Panc1 (cell line): ENCODE measurements around the gene SERPIND1.
"Not testable (repeated sequence)": the region's sequence is repeated elsewhere in the genome, so short reads cannot be mapped to it uniquely, and the experiment has no call there.

ENCODE experiments used
- POLR2AphosphoS5 ChIP-seq: IDR thresholded peaks from 2 replicates; pipeline ENCODE4 v1.6.1; 2012; ENCODE audit warnings: mild to moderate bottlenecking, low read depth, low read length, moderate library complexity
- SIN3A ChIP-seq: IDR thresholded peaks from 2 replicates; pipeline ENCODE4 v1.6.1; 2012; ENCODE audit warnings: low read depth, mild to moderate bottlenecking, low read length, moderate library complexity, borderline replicate concordance; ENCODE audit not compliant: insufficient read depth
- TF ChIP-seq, protein P1 (sequence below): fragments of 450-650 bp; IDR thresholded peaks from 2 replicates; pipeline ENCODE4 v1.5.1; 2017; ENCODE audit warnings: mild to moderate bottlenecking
- TF ChIP-seq, protein P2 (sequence below), 2 experiments: IDR thresholded peaks; 2 replicates each; pipeline ENCODE4 v1.6.1; 2011 to 2012; ENCODE audit warnings: low read depth in 2 of 2, control low read depth in 1 of 2, low read length in 1 of 2, mild to moderate bottlenecking in 1 of 2, moderate library complexity in 1 of 2; ENCODE audit not compliant: insufficient read depth in 1 of 2

DNA sequence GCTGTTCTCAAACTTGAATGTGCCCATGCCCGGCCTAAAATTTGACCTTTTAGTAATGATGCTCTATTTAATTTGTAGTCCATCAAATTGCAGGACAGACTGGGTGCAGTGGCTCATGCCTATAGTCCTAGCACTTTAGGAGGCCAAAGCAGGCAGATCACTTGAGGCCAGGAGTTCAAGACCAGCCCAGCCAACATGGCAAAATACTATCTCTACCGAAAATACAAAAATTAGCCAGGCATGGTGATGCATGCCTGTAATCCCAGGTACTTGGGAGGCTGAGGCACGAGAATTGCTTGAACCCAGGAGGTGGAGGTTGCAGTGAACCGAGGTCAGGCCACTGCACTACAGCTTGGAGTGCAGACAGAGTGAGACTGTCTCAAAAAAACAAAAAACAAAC, 51.3 kb downstream of the SERPIND1 start:
- TF ChIP-seq, protein P1, sequence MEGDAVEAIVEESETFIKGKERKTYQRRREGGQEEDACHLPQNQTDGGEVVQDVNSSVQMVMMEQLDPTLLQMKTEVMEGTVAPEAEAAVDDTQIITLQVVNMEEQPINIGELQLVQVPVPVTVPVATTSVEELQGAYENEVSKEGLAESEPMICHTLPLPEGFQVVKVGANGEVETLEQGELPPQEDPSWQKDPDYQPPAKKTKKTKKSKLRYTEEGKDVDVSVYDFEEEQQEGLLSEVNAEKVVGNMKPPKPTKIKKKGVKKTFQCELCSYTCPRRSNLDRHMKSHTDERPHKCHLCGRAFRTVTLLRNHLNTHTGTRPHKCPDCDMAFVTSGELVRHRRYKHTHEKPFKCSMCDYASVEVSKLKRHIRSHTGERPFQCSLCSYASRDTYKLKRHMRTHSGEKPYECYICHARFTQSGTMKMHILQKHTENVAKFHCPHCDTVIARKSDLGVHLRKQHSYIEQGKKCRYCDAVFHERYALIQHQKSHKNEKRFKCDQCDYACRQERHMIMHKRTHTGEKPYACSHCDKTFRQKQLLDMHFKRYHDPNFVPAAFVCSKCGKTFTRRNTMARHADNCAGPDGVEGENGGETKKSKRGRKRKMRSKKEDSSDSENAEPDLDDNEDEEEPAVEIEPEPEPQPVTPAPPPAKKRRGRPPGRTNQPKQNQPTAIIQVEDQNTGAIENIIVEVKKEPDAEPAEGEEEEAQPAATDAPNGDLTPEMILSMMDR: not testable (repeated sequence)
- TF ChIP-seq, protein P2, sequence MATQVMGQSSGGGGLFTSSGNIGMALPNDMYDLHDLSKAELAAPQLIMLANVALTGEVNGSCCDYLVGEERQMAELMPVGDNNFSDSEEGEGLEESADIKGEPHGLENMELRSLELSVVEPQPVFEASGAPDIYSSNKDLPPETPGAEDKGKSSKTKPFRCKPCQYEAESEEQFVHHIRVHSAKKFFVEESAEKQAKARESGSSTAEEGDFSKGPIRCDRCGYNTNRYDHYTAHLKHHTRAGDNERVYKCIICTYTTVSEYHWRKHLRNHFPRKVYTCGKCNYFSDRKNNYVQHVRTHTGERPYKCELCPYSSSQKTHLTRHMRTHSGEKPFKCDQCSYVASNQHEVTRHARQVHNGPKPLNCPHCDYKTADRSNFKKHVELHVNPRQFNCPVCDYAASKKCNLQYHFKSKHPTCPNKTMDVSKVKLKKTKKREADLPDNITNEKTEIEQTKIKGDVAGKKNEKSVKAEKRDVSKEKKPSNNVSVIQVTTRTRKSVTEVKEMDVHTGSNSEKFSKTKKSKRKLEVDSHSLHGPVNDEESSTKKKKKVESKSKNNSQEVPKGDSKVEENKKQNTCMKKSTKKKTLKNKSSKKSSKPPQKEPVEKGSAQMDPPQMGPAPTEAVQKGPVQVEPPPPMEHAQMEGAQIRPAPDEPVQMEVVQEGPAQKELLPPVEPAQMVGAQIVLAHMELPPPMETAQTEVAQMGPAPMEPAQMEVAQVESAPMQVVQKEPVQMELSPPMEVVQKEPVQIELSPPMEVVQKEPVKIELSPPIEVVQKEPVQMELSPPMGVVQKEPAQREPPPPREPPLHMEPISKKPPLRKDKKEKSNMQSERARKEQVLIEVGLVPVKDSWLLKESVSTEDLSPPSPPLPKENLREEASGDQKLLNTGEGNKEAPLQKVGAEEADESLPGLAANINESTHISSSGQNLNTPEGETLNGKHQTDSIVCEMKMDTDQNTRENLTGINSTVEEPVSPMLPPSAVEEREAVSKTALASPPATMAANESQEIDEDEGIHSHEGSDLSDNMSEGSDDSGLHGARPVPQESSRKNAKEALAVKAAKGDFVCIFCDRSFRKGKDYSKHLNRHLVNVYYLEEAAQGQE (IDR thresholded peaks at IDR 0.05; ENCODE audit: insufficient read depth in 1 of 2, low read depth in 2 of 2, low read length in 1 of 2): not testable (repeated sequence)
- TF ChIP-seq POLR2AphosphoS5, SIN3A: not testable (repeated sequence)
